Loucy (cell line): ENCODE measurements around the gene AMOTL2.

Experiments
- H2AFZ ChIP-seq: fragments of 200-600 bp; sonication (generic); 2 replicates; pipeline ENCODE4 v1.6.0; 2016; ENCODE audit warnings: antibody characterized with exemption, mild to moderate bottlenecking, low read length, moderate library complexity
- H3F3A ChIP-seq: fragments of 200-600 bp; 2 replicates; pipeline ENCODE4 v1.6.0; 2016; ENCODE audit warnings: antibody characterized with exemption, low read depth, mild to moderate bottlenecking
- H3K27me3 ChIP-seq: fragments of 200-600 bp; sonication (generic); 2 replicates; pipeline ENCODE4 v1.6.1; 2014; ENCODE audit warnings: low read length, mild to moderate bottlenecking; ENCODE audit not compliant: insufficient read depth, poor library complexity, severe bottlenecking
- H3K36me3 ChIP-seq: fragments of 200-600 bp; sonication (generic); 2 replicates; pipeline ENCODE4 v1.6.1; 2016; ENCODE audit warnings: low read length; ENCODE audit not compliant: insufficient read depth
- H3K4me1 ChIP-seq: fragments of 200-600 bp; sonication (generic); 2 replicates; pipeline ENCODE4 v1.5.1; 2014; ENCODE audit warnings: low read length, mild to moderate bottlenecking; ENCODE audit not compliant: insufficient read depth, poor library complexity, severe bottlenecking
- H3K4me2 ChIP-seq: fragments of 200-600 bp; sonication (generic); 2 replicates; pipeline ENCODE4 v1.6.0; 2014; ENCODE audit warnings: antibody characterized with exemption, low read length, low read depth, mild to moderate bottlenecking; ENCODE audit not compliant: poor library complexity, severe bottlenecking
- H3K4me3 ChIP-seq: fragments of 200-600 bp; sonication (generic); 2 replicates; pipeline ENCODE4 v1.5.1; 2014; ENCODE audit warnings: low read length, mild to moderate bottlenecking, mixed read lengths; ENCODE audit not compliant: poor library complexity, severe bottlenecking
- H3K79me2 ChIP-seq: fragments of 200-600 bp; sonication (generic); 2 replicates; pipeline ENCODE4 v1.6.1; 2014; ENCODE audit warnings: low read length; ENCODE audit not compliant: insufficient read depth
- H3K9ac ChIP-seq: fragments of 200-600 bp; sonication (generic); 2 replicates; pipeline ENCODE4 v1.6.0; 2014; ENCODE audit warnings: mild to moderate bottlenecking, low read depth, low read length, moderate library complexity; ENCODE audit not compliant: poor library complexity, severe bottlenecking
- H3K9me2 ChIP-seq: fragments of 200-600 bp; sonication (generic); replicated peaks from 2 replicates; pipeline ENCODE4 v1.6.1; 2016; ENCODE audit warnings: low read depth, low read length, mixed read lengths
- H3K9me3 ChIP-seq: fragments of 200-600 bp; sonication (generic); 2 replicates; pipeline ENCODE4 v1.6.1; 2014; ENCODE audit warnings: mild to moderate bottlenecking, antibody characterized with exemption, low read length, low read depth; ENCODE audit not compliant: insufficient read depth
- H4K20me1 ChIP-seq: fragments of 200-600 bp; sonication (generic); 2 replicates; pipeline ENCODE4 v1.6.0; 2014; ENCODE audit warnings: antibody characterized with exemption, low read length, mild to moderate bottlenecking; ENCODE audit not compliant: insufficient read depth, poor library complexity, severe bottlenecking
- CTCF ChIP-seq: fragments of 200-600 bp; sonication (generic); conservative IDR thresholded peaks from 2 replicates; pipeline ENCODE4 v1.5.1; 2014; ENCODE audit warnings: mild to moderate bottlenecking, antibody characterized with exemption, low read length
- EZH2phosphoT487 ChIP-seq: fragments of 200-600 bp; IDR thresholded peaks from 2 replicates; pipeline ENCODE4 v1.6.1; 2018; ENCODE audit warnings: antibody characterized with exemption, mild to moderate bottlenecking, moderate library complexity, borderline replicate concordance

AMOTL2 gene

GRCh38 chr3:134339913-134340312 lies 34.3 kb downstream of the AMOTL2 start:
- TF ChIP-seq CTCF (no peak), EZH2phosphoT487 (no peak)
- H3K79me2 ChIP-seq = no peaks in the 10 kb centered on the region
- H3K9me3 ChIP-seq = no peaks in the 10 kb centered on the region
- no peak overlapping the region for H3K9ac ChIP-seq
- H4K20me1 ChIP-seq = no peaks in the 10 kb centered on the region
- peaks cover 6% of the 10 kb centered on the region for H3K4me1 ChIP-seq
- H3K36me3 ChIP-seq = no peaks in the 10 kb centered on the region
- H3K9me2 ChIP-seq = no peaks in the 10 kb centered on the region
- no peak overlapping the region for H3K4me3 ChIP-seq
- H2AFZ ChIP-seq = no peak overlapping the region
- H3K4me2 ChIP-seq = no peak overlapping the region
- no peaks in the 10 kb centered on the region for H3F3A ChIP-seq
- H3K27me3 ChIP-seq = no peaks in the 10 kb centered on the region

- Histone ChIP-seq H3K4me1 (peaks cover 1% of the 10 kb centered on the region), H3K36me3 (no peaks in the 10 kb centered on the region), H3K4me2 (no peak overlapping the region), H3K9ac (no peak overlapping the region), H3K9me2 (no peaks in the 10 kb centered on the region), H3K9me3 (no peaks in the 10 kb centered on the region), H2AFZ (no peak overlapping the region), H3F3A (no peaks in the 10 kb centered on the region), H3K4me3 (no peak overlapping the region), H3K27me3 (no peaks in the 10 kb centered on the region), H4K20me1 (no peaks in the 10 kb centered on the region), H3K79me2 (no peaks in the 10 kb centered on the region)
- no peak for TF ChIP-seq CTCF
- no peak for TF ChIP-seq EZH2phosphoT487
These were observed 34.9 kb downstream of the AMOTL2 start for GRCh38 chr3:134339331-134339730.

GRCh38 chr3:134338516-134339261 lies 35.6 kb downstream of the AMOTL2 start:
- no peaks in the 10 kb centered on the region for H3K27me3 ChIP-seq
- TF ChIP-seq EZH2phosphoT487 (no peak), CTCF (no peak)
- H3K4me2 ChIP-seq = no peak overlapping the region
- no peaks in the 10 kb centered on the region for H3F3A ChIP-seq
- no peaks in the 10 kb centered on the region for H3K9me2 ChIP-seq
- no peak overlapping the region for H3K9ac ChIP-seq
- H3K9me3 ChIP-seq = no peaks in the 10 kb centered on the region
- no peak overlapping the region for H3K4me3 ChIP-seq
- H3K4me1 ChIP-seq = no peaks in the 10 kb centered on the region
- H3K79me2 ChIP-seq = no peaks in the 10 kb centered on the region
- H3K36me3 ChIP-seq = no peaks in the 10 kb centered on the region
- no peaks in the 10 kb centered on the region for H4K20me1 ChIP-seq
- H2AFZ ChIP-seq = no peak overlapping the region
